Midbrain (tissue), 1 donor: ENCODE measurements around the gene TAF1D.

Experiments used
- DNase-seq: peaks from one replicate; lab custom pipeline; 2025; lab: John Stamatoyannopoulos, UW

The TAF1D gene

GRCh38 chr11:93720522-93720921 is 20.8 kb downstream of the TAF1D start:
- DNase-seq = no peak

- no peak for DNase-seq
Measured at GRCh38 chr11:93719310-93719709, 22.0 kb downstream of the TAF1D start.

- no peak for DNase-seq
Measured at GRCh38 chr11:93718057-93718563, 23.2 kb downstream of the TAF1D start.

- no peak for DNase-seq
Measured at GRCh38 chr11:93717501-93717900, 23.8 kb downstream of the TAF1D start.

DNA sequence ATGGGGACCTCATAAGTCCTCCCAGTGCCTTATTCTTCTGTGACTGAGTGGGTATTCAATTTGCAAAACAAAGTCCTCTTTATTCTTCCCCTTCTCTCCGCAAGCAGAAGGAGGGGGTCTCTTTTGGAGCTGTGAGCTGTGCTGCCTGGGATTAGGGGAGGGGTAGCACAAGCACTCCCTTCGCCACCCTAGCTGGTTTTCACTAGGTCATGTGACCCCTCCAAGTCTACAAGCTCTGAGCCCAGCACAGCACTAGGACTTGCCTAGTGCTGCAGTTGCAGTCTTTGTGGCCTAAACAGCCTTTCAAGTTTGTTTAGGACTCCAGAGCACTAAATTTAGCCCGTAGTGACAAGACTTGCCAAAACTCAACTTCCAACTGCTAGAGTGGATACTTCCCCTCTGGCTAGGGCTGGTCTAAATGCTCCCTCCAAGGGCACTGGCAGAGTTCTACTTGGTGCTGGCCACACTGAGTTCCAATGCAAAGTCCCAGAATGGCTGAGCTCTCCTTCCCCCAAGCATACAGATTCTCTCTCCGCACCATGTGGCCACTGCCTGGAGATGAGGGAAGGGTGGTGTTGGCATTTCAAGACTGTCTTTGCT is 25.4 kb downstream of the TAF1D start:
- no peak for DNase-seq

DNA sequence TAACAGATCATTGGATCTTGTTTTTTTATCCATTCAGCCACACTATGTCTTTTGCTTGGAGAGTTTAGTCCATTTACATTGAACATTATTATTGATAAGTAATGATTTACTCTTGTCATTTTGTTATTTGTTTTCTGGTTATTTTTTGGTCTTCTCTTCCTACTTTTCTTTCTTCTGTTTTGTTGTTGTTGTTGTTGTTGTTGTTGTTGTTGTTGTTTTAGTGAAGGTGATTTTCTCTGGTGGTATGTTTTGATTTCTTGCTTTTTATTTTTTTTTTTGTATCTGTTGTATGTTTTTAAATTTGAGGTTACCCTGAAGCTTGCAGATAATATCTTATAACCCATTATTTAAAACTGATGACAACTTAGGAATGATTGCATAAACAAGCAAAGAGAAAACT is 28.6 kb downstream of the TAF1D start:
- no peak for DNase-seq

- no peak for DNase-seq
Measured at GRCh38 chr11:93710239-93710638, 31.1 kb downstream of the TAF1D start.

GRCh38 chr11:93704237-93704636 is 37.1 kb downstream of the TAF1D start:
- no peak for DNase-seq

DNA sequence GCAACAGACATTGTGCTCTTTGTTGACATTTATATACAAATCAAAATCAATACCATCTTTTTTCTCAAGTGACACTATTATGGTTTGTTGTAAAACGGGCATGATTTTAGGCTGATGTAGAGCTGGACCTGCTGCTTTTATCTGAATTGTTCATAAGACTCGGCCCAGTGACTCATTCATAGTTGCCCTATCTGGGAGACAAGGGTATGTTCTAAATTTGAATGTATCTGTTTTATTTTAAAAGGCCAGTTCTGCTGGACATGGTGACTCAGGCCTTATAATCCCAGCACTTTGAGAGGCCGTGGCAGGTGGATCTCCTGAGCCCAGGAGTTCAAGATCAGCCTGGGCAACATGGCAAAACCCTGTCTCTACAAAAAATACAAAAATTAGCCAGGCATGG is 40.5 kb downstream of the TAF1D start:
- DNase-seq = no peak

- DNase-seq = no peak
Measured at GRCh38 chr11:93697611-93698010, 43.7 kb downstream of the TAF1D start.

DNA sequence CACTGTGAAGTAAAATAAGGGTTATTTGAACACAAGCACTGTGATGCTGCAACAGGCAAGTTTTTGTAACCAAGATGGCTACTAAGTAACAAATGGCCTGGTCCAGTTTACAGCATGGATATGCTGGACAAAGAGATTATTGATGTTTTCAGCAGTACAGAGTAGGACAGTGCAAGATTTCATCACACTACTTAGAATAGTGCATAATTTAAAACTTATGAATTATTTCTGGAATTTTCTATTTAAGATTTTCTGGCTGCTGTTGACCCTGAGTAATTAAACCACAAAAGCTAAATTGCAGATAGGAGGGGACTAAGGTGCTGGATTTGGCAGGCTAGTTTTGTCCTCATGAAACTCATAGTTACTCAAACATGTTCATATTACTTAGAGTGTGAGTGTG is 46.7 kb downstream of the TAF1D start:
- DNase-seq = no peak

DNA sequence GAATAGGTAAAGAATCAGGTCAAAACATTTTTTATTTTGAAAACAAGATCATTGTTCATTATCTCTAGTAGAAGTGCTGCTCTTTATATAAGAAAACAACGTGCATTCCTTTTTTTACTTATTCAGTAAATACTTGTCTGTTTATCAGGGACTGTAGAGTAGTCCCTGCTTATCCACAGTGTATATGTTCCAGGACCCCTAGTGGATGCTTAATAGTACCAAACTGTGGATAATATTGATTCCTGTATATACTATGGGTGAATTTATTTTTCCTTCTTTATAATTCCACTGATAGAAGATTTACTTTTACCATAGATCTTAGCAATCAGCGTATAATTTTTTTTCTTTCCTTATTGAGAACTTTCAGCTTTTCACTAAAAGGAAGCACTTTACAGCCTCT is 47.2 kb downstream of the TAF1D start:
- no peak for DNase-seq

DNA sequence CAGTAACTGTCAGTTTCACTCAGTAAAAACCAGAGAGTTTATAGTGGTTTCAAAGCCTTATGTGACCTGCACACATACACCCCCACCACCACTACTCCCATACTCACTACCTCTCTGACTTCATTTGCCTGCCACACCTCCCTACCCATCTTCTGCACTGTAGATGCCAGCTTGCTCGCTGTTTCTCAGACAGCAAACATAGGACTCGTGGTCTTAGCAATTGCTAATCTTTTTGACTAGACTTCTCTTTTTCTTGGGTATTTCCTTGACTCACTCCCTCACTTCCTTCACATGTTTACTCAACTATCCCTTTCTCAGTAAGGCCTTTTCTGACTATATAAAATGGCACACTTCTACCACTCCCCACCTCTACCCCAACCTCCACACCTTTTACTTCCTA is 52.1 kb downstream of the TAF1D start:
- DNase-seq = no peak

DNA sequence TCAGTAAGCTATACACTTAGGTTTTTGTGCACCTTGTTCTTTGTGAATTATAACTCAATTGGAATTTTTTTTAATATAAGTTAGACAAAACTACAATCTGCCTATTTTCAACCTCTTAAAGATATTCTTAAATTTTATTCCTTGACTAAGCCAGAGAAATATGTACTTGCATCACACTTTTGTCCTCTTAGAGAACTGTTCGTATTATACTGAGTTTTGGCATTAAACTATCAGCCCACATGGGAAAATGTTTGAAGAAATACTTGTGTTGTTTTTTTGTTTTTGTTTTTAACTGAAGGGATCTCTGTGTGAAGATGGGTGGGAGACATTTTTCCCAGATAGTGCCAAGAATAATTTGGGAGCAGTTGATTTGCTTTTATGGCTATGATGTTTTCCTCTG is 54.5 kb downstream of the TAF1D start:
- DNase-seq = no peak

GRCh38 chr11:93686226-93686625 is 55.1 kb downstream of the TAF1D start:
- no peak for DNase-seq
